Calu3 (cell line): Measurements from ENCODE around the gene LANCL1. TPM values are rescaled to one million over a fixed set of nuclear protein-coding genes. Genes with fewer than 3 reads are reported as not detected.

Experiments
- BruUV-seq: library from RNA; stranded (reverse); fragments of 400-500 nt; replicated peaks from 2 replicates; lab custom pipeline; 2021; lab: Mats Ljungman, UMichigan
- CTCF ChIA-PET: fragments of 300-600 bp; sonication (Branson Sonifier 250); formaldehyde crosslinking; loops from one replicate; lab custom pipeline; 2022; ENCODE audit warnings: antibody characterized with exemption; lab: Charles Lee
- DNase-seq: peaks from one replicate; pipeline ENCODE4 v3.0.0; 2022
- H3K27ac Mint-ChIP-seq: one replicate; pipeline ENCODE4 v1.8.0; 2022; ENCODE audit warnings: mixed read lengths; ENCODE audit not compliant: unreplicated experiment
- H3K27me3 Mint-ChIP-seq: one replicate; pipeline ENCODE4 v1.8.0; 2022; ENCODE audit warnings: mixed read lengths; ENCODE audit not compliant: unreplicated experiment
- H3K36me3 Mint-ChIP-seq: one replicate; pipeline ENCODE4 v1.8.0; 2022; ENCODE audit warnings: mild to moderate bottlenecking, moderate library complexity, mixed read lengths; ENCODE audit not compliant: insufficient read depth, unreplicated experiment
- H3K4me1 Mint-ChIP-seq: one replicate; pipeline ENCODE4 v1.8.0; 2022; ENCODE audit warnings: mild to moderate bottlenecking, low read depth, mixed read lengths; ENCODE audit not compliant: unreplicated experiment
- H3K4me3 Mint-ChIP-seq: one replicate; pipeline ENCODE4 v1.8.0; 2022; ENCODE audit warnings: mild to moderate bottlenecking, low read depth, moderate library complexity, mixed read lengths; ENCODE audit not compliant: unreplicated experiment
- H3K9me3 Mint-ChIP-seq: one replicate; pipeline ENCODE4 v1.8.0; 2022; ENCODE audit warnings: low read depth, mixed read lengths; ENCODE audit not compliant: unreplicated experiment
- intact Hi-C: fragments of 100-400 bp; cut with micrococcal nuclease; formaldehyde crosslinking; loops from one replicate; pipeline ENCODE4 v1.10.0; 2022; ENCODE audit not compliant: unreplicated experiment
- total RNA-seq: library from RNA; stranded (reverse); gene quantifications from 2 replicates; pipeline ENCODE4 v1.2.3, GENCODE V29; 2022
- TF ChIP-seq, protein P1 (sequence below): fragments of 200-600 bp; IDR thresholded peaks from one replicate; pipeline ENCODE4 v1.8.0; 2022; ENCODE audit warnings: antibody characterized with exemption; ENCODE audit not compliant: unreplicated experiment

Gene LANCL1
- total RNA-seq, 1 experiment from 2014 or later = 36.3 TPM

DNA sequence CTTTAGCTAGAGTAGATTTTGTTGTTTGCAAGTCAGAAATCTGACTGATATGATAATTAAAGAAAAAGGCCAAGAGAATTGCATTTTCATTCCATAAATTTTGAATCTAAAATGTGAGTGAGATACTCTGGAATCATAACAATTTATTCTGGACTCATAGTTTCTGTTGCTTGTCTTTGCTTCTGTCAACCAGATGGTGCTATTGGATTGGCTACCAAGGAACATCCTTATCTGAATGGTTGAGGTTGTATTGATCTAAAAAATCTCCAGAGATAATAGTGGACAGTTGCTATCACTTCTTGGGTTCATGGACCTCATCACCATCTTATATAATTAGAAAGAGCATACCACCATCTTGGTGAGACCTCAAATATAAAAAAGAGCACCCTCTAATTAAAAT is 45.8 kb upstream of the LANCL1 start:
- Mint-ChIP-seq H3K27ac (no peak overlapping the region), H3K9me3 (peaks cover 3% of the 10 kb centered on the region), H3K36me3 (no peaks in the 10 kb centered on the region), H3K27me3 (no peaks in the 10 kb centered on the region), H3K4me3 (no peak overlapping the region), H3K4me1 (peaks cover 6% of the 10 kb centered on the region)
- TF ChIP-seq, protein P1, sequence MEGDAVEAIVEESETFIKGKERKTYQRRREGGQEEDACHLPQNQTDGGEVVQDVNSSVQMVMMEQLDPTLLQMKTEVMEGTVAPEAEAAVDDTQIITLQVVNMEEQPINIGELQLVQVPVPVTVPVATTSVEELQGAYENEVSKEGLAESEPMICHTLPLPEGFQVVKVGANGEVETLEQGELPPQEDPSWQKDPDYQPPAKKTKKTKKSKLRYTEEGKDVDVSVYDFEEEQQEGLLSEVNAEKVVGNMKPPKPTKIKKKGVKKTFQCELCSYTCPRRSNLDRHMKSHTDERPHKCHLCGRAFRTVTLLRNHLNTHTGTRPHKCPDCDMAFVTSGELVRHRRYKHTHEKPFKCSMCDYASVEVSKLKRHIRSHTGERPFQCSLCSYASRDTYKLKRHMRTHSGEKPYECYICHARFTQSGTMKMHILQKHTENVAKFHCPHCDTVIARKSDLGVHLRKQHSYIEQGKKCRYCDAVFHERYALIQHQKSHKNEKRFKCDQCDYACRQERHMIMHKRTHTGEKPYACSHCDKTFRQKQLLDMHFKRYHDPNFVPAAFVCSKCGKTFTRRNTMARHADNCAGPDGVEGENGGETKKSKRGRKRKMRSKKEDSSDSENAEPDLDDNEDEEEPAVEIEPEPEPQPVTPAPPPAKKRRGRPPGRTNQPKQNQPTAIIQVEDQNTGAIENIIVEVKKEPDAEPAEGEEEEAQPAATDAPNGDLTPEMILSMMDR = no peak
- no TSS peak for BruUV-seq
- intact Hi-C loops = no loop called here
- no peak for DNase-seq
- CTCF ChIA-PET = no interaction called here

DNA sequence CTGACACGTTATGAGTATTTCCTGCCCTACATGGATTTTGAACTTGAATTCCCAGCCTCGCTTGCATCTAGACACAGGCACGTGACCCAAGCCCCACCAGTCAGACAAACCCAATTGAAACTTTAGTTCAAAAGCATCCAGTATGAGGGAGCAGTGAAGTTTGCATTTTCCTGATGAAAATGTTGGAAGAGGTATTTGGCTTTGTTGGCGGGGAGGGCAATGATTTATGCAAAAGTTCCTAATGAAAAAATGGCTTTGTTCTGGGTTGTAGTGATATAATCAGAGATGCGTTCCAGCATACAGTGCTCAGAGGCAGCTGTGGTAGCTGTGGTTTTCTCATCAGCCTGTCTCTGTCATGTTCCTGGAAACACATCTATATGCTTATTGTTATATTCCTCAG is 43.0 kb upstream of the LANCL1 start:
- H3K4me1 Mint-ChIP-seq = no peaks in the 10 kb centered on the region
- TF ChIP-seq, protein P1 = no peak
- no peaks in the 10 kb centered on the region for H3K9me3 Mint-ChIP-seq
- BruUV-seq = no TSS peak
- H3K27ac Mint-ChIP-seq = no peak overlapping the region
- intact Hi-C loops = no loop called here
- CTCF ChIA-PET = no interaction called here
- no peaks in the 10 kb centered on the region for H3K27me3 Mint-ChIP-seq
- DNase-seq = no peak
- no peaks in the 10 kb centered on the region for H3K36me3 Mint-ChIP-seq
- no peak overlapping the region for H3K4me3 Mint-ChIP-seq

DNA sequence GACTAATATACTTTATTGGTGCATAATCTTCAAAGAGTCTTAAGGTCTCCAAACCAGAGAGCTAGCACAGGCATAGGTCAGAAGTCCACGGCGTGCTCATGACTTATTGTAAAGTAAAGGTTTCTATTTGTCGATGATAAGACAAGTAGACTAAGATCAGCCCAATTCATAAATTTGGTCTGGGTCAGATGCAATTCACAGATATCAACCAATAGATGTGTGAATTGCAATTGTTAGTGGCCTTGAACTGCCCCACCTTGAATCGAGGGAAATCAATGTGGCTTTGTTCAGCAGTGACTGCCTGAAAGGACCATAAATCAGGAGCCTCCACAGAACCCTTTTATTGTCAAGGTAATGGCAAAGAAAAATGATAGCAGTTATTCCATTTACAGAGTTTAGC is 40.7 kb upstream of the LANCL1 start:
- Mint-ChIP-seq H3K27ac (no peak overlapping the region), H3K9me3 (peaks cover 3% of the 10 kb centered on the region), H3K4me3 (no peak overlapping the region), H3K36me3 (no peaks in the 10 kb centered on the region), H3K4me1 (no peaks in the 10 kb centered on the region), H3K27me3 (no peaks in the 10 kb centered on the region)
- CTCF ChIA-PET = no interaction called here
- DNase-seq = no peak
- TF ChIP-seq, protein P1 = no peak
- no TSS peak for BruUV-seq
- intact Hi-C loops = no loop called here

DNA sequence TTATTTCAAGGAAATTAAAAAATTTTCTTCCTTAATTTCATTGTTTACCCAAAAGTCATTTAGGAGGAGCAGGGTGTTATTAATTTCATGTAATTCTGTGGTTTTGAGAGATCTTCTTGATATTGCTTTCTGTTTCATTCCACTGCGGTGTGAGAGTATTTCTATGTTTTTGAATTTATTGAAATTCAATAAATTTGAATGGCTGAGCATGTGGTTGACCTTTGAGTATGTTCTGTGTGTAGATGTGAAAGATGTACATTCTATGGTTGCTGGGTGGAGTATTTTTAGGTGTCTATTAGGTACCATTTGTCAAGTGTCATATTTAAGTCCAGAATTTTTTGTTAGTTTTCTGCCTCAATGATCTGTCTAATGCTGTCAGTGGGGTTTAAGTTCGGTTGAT is 39.4 kb upstream of the LANCL1 start:
- Mint-ChIP-seq H3K27ac (no peak overlapping the region), H3K4me3 (no peak overlapping the region), H3K9me3 (peaks cover 3% of the 10 kb centered on the region), H3K27me3 (no peaks in the 10 kb centered on the region), H3K4me1 (no peaks in the 10 kb centered on the region), H3K36me3 (no peaks in the 10 kb centered on the region)
- TF ChIP-seq, protein P1 = no peak
- CTCF ChIA-PET = no interaction called here
- DNase-seq = no peak
- BruUV-seq = no TSS peak
- intact Hi-C loops = no loop called here
